Bronchial epithelial cell (primary cell): ENCODE results near the gene DVL3. TPM values are rescaled to one million over a fixed set of nuclear protein-coding genes. Genes with fewer than 3 reads are reported as not detected.
A peak's percentile ranks its signal among the peaks of the same experiment; 100 is the strongest.

Experiments
- DNase-seq: peaks from one replicate; pipeline ENCODE4 v3.0.0-alpha.2; 2010; ENCODE audit warnings: low read depth
- FAIRE-seq: peaks from 2 replicates; lab custom pipeline; 2011; peaks lifted over from hg19 to GRCh38; lab: Jason Lieb, UNC
- H3K27me3 ChIP-seq: 2 replicates; pipeline ENCODE4 v1.5.1; 2011; ENCODE audit warnings: low read length; ENCODE audit not compliant: control insufficient read depth, insufficient read depth
- H3K36me3 ChIP-seq: 2 replicates; pipeline ENCODE4 v1.5.1; 2011; ENCODE audit warnings: low read length; ENCODE audit not compliant: control insufficient read depth, insufficient read depth
- H3K4me3 ChIP-seq: 2 replicates; pipeline ENCODE4 v1.5.1; 2011; ENCODE audit warnings: mild to moderate bottlenecking, low read depth, low read length, control low read depth
- total RNA-seq: library from RNA; depleted of rRNA; stranded (reverse); fragments of >200 nt; gene quantifications from 2 replicates; pipeline ENCODE4 v1.2.1, GENCODE V29; 2014
- TF ChIP-seq, protein P1 (sequence below): IDR thresholded peaks from 2 replicates; pipeline ENCODE4 v1.5.1; 2011; ENCODE audit warnings: mild to moderate bottlenecking, moderate library complexity, low read length, control low read depth, inconsistent platforms; ENCODE audit not compliant: insufficient read depth, severe bottlenecking

DVL3 gene
- total RNA-seq, 1 donor from 2014 or later = 22.6 TPM

- FAIRE-seq (no peak), DNase-seq (no peak)
- H3K27me3 ChIP-seq = no peaks in the 10 kb centered on the region
- peak overlapping the region; percentile 95 for H3K4me3 ChIP-seq
- peaks cover 37% of the 10 kb centered on the region for H3K36me3 ChIP-seq
- TF ChIP-seq, protein P1, sequence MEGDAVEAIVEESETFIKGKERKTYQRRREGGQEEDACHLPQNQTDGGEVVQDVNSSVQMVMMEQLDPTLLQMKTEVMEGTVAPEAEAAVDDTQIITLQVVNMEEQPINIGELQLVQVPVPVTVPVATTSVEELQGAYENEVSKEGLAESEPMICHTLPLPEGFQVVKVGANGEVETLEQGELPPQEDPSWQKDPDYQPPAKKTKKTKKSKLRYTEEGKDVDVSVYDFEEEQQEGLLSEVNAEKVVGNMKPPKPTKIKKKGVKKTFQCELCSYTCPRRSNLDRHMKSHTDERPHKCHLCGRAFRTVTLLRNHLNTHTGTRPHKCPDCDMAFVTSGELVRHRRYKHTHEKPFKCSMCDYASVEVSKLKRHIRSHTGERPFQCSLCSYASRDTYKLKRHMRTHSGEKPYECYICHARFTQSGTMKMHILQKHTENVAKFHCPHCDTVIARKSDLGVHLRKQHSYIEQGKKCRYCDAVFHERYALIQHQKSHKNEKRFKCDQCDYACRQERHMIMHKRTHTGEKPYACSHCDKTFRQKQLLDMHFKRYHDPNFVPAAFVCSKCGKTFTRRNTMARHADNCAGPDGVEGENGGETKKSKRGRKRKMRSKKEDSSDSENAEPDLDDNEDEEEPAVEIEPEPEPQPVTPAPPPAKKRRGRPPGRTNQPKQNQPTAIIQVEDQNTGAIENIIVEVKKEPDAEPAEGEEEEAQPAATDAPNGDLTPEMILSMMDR = no peak
Observed at GRCh38 chr3:184175506-184175905, 20.3 kb downstream of the DVL3 start.

GRCh38 chr3:184175981-184176376 is 20.8 kb downstream of the DVL3 start:
- TF ChIP-seq, protein P1 = no peak
- no peaks in the 10 kb centered on the region for H3K27me3 ChIP-seq
- FAIRE-seq (no peak), DNase-seq (no peak)
- peak overlapping the region; percentile 95 for H3K4me3 ChIP-seq
- peaks cover 34% of the 10 kb centered on the region for H3K36me3 ChIP-seq

DNA sequence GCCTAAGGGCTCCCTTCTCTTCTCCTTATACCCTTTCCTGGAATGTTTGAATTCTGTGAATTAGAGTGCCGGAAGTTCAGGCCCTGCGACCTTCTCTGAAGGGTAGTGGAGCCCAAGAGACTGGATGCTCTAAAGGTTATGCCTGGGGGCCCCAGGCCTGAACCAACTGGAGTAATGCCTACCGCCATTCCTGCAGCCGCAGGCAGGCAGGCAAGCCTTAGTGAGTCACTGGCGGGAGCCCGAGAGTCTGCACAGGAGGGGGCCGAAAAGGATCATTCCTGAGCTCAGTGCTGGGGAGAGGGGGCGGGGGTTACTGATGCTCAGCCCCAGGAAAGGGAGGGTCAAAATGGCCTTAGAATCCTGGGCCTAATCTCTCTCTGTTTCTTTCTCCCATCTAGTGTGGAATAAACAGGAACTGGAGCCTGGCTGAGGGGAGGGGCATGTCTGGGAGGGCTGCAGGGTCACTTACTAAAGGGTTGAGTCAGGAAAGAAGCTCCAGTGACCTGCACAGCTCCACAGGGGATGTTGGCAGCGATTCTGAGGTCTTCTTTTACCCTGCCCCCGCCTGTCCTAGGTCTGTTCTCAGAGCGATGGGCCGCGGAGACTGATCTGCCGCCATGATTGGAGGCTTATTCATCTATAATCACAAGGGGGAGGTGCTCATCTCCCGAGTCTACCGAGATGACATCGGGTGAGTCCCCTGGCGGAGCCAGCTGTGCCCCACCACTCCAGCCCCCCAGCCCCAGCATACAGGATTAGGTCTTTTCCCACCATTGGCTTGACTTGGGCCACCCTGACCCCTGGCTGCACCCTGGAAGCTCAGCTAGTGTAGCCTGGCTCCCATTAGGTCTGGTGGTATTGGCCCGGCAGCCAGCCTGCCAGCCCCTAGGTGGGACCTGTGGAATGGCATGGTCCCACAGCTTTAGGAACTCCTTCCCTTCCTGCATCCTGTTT is 21.5 kb downstream of the DVL3 start:
- TF ChIP-seq, protein P1 = no peak
- no peaks in the 10 kb centered on the region for H3K27me3 ChIP-seq
- peaks cover 40% of the 10 kb centered on the region for H3K36me3 ChIP-seq
- FAIRE-seq (no peak), DNase-seq (peak; percentile 76)
- peak overlapping the region; percentile 95 for H3K4me3 ChIP-seq

- DNase-seq (no peak), FAIRE-seq (no peak)
- TF ChIP-seq, protein P1 = no peak
- Histone ChIP-seq H3K4me3 (no peak overlapping the region), H3K36me3 (peaks cover 47% of the 10 kb centered on the region), H3K27me3 (no peaks in the 10 kb centered on the region)
Observed at GRCh38 chr3:184177331-184177731, 22.2 kb downstream of the DVL3 start.

- TF ChIP-seq, protein P1 = no peak
- H3K36me3 ChIP-seq = peaks cover 50% of the 10 kb centered on the region
- no peaks in the 10 kb centered on the region for H3K27me3 ChIP-seq
- FAIRE-seq = no peak
- DNase-seq = no peak
- H3K4me3 ChIP-seq = no peak overlapping the region
Observed at GRCh38 chr3:184177767-184178306, 22.7 kb downstream of the DVL3 start.
